ENCODE data around the gene ZNF366. TPM values are rescaled to one million over a fixed set of nuclear protein-coding genes. Genes with fewer than 3 reads are reported as not detected.

The ZNF366 gene
- total RNA-seq, 1 experiment from 2014 or later: not detected

GRCh38 chr5:72464071-72464470 lies 43.1 kb downstream of the ZNF366 start:
- H3K4me1 ChIP-seq (ENCODE audit: low read length): no peaks in the 10 kb centered on the region
- DNase-seq: no peak
- H3K27me3 ChIP-seq (ENCODE audit: low read length): no peaks in the 10 kb centered on the region
- no peak overlapping the region for H3K27ac ChIP-seq (ENCODE audit: low read length)
- H3K9me3 ChIP-seq (ENCODE audit: low read length): no peaks in the 10 kb centered on the region
- H3K9me2 ChIP-seq (replicated peaks; ENCODE audit: insufficient read depth, low read length): no peaks in the 10 kb centered on the region
- no peak overlapping the region for H3K9ac ChIP-seq (ENCODE audit: low read length)
- H4K20me1 ChIP-seq (ENCODE audit: insufficient read depth, low read depth, low read length): no peaks in the 10 kb centered on the region
- no peak overlapping the region for H2AFZ ChIP-seq (ENCODE audit: low read length)
- H3K79me2 ChIP-seq (ENCODE audit: low read length): no peaks in the 10 kb centered on the region
- no peak overlapping the region for H3K4me2 ChIP-seq (ENCODE audit: low read depth, low read length, poor library complexity, severe bottlenecking)
- no peak overlapping the region for H3K4me3 ChIP-seq (ENCODE audit: low read length)
- no peaks in the 10 kb centered on the region for H3K36me3 ChIP-seq (ENCODE audit: insufficient read depth, low read length)

- H2AFZ ChIP-seq (ENCODE audit: low read length): no peak overlapping the region
- no peak for DNase-seq
These were observed 43.7 kb downstream of the ZNF366 start for GRCh38 chr5:72463449-72464052.

GRCh38 chr5:72460413-72460812 lies 46.8 kb downstream of the ZNF366 start:
- Histone ChIP-seq H3K9me3 (ENCODE audit: low read length) (no peaks in the 10 kb centered on the region), H2AFZ (ENCODE audit: low read length) (no peak overlapping the region), H3K79me2 (ENCODE audit: low read length) (no peaks in the 10 kb centered on the region), H3K27ac (ENCODE audit: low read length) (no peak overlapping the region), H3K4me2 (ENCODE audit: low read depth, low read length, poor library complexity, severe bottlenecking) (no peak overlapping the region), H3K4me1 (ENCODE audit: low read length) (no peaks in the 10 kb centered on the region), H4K20me1 (ENCODE audit: insufficient read depth, low read depth, low read length) (no peaks in the 10 kb centered on the region), H3K9me2 (replicated peaks; ENCODE audit: insufficient read depth, low read length) (no peaks in the 10 kb centered on the region), H3K36me3 (ENCODE audit: insufficient read depth, low read length) (no peaks in the 10 kb centered on the region), H3K27me3 (ENCODE audit: low read length) (no peaks in the 10 kb centered on the region), H3K4me3 (ENCODE audit: low read length) (no peak overlapping the region), H3K9ac (ENCODE audit: low read length) (no peak overlapping the region)
- no peak for DNase-seq

More at GRCh38 chr5:72463449-72464052, 43.7 kb downstream of the ZNF366 start:
- H3K36me3 ChIP-seq (ENCODE audit: insufficient read depth, low read length): no peaks in the 10 kb centered on the region
- H3K4me3 ChIP-seq (ENCODE audit: low read length): no peak overlapping the region
- H3K27ac ChIP-seq (ENCODE audit: low read length): no peak overlapping the region
- no peaks in the 10 kb centered on the region for H3K4me1 ChIP-seq (ENCODE audit: low read length)
- no peaks in the 10 kb centered on the region for H3K9me2 ChIP-seq (replicated peaks; ENCODE audit: insufficient read depth, low read length)
- H3K79me2 ChIP-seq (ENCODE audit: low read length): no peaks in the 10 kb centered on the region
- H4K20me1 ChIP-seq (ENCODE audit: insufficient read depth, low read depth, low read length): no peaks in the 10 kb centered on the region
- no peaks in the 10 kb centered on the region for H3K27me3 ChIP-seq (ENCODE audit: low read length)
- H3K4me2 ChIP-seq (ENCODE audit: low read depth, low read length, poor library complexity, severe bottlenecking): no peak overlapping the region
- H3K9ac ChIP-seq (ENCODE audit: low read length): no peak overlapping the region
- H3K9me3 ChIP-seq (ENCODE audit: low read length): no peaks in the 10 kb centered on the region

- Histone ChIP-seq H3K27ac (ENCODE audit: low read length) (no peak overlapping the region), H3K27me3 (ENCODE audit: low read length) (no peaks in the 10 kb centered on the region), H3K9me2 (replicated peaks; ENCODE audit: insufficient read depth, low read length) (no peaks in the 10 kb centered on the region), H3K4me1 (ENCODE audit: low read length) (no peaks in the 10 kb centered on the region), H2AFZ (ENCODE audit: low read length) (no peak overlapping the region), H3K79me2 (ENCODE audit: low read length) (no peaks in the 10 kb centered on the region), H3K9me3 (ENCODE audit: low read length) (no peaks in the 10 kb centered on the region), H3K4me3 (ENCODE audit: low read length) (no peak overlapping the region), H4K20me1 (ENCODE audit: insufficient read depth, low read depth, low read length) (no peaks in the 10 kb centered on the region), H3K4me2 (ENCODE audit: low read depth, low read length, poor library complexity, severe bottlenecking) (no peak overlapping the region), H3K36me3 (ENCODE audit: insufficient read depth, low read length) (no peaks in the 10 kb centered on the region), H3K9ac (ENCODE audit: low read length) (no peak overlapping the region)
- DNase-seq: no peak
These were observed 47.3 kb downstream of the ZNF366 start for GRCh38 chr5:72459913-72460312.

GRCh38 chr5:72459089-72459661 lies 48.0 kb downstream of the ZNF366 start:
- Histone ChIP-seq H3K4me1 (ENCODE audit: low read length) (no peaks in the 10 kb centered on the region), H3K9ac (ENCODE audit: low read length) (no peak overlapping the region), H4K20me1 (ENCODE audit: insufficient read depth, low read depth, low read length) (no peaks in the 10 kb centered on the region), H3K27ac (ENCODE audit: low read length) (no peak overlapping the region), H3K36me3 (ENCODE audit: insufficient read depth, low read length) (no peaks in the 10 kb centered on the region), H3K9me3 (ENCODE audit: low read length) (no peaks in the 10 kb centered on the region), H2AFZ (ENCODE audit: low read length) (no peak overlapping the region), H3K79me2 (ENCODE audit: low read length) (no peaks in the 10 kb centered on the region), H3K27me3 (ENCODE audit: low read length) (no peaks in the 10 kb centered on the region), H3K4me3 (ENCODE audit: low read length) (no peak overlapping the region), H3K9me2 (replicated peaks; ENCODE audit: insufficient read depth, low read length) (no peaks in the 10 kb centered on the region), H3K4me2 (ENCODE audit: low read depth, low read length, poor library complexity, severe bottlenecking) (no peak overlapping the region)
- DNase-seq: no peak

GRCh38 chr5:72458407-72458806 lies 48.8 kb downstream of the ZNF366 start:
- Histone ChIP-seq H3K79me2 (ENCODE audit: low read length) (no peaks in the 10 kb centered on the region), H3K4me2 (ENCODE audit: low read depth, low read length, poor library complexity, severe bottlenecking) (no peak overlapping the region), H3K9me3 (ENCODE audit: low read length) (no peaks in the 10 kb centered on the region), H3K27me3 (ENCODE audit: low read length) (no peaks in the 10 kb centered on the region), H4K20me1 (ENCODE audit: insufficient read depth, low read depth, low read length) (no peaks in the 10 kb centered on the region), H3K9me2 (replicated peaks; ENCODE audit: insufficient read depth, low read length) (no peaks in the 10 kb centered on the region), H3K4me3 (ENCODE audit: low read length) (no peak overlapping the region), H3K9ac (ENCODE audit: low read length) (no peak overlapping the region), H3K27ac (ENCODE audit: low read length) (no peak overlapping the region), H3K4me1 (ENCODE audit: low read length) (no peaks in the 10 kb centered on the region), H3K36me3 (ENCODE audit: insufficient read depth, low read length) (no peaks in the 10 kb centered on the region), H2AFZ (ENCODE audit: low read length) (no peak overlapping the region)
- no peak for DNase-seq

DNA sequence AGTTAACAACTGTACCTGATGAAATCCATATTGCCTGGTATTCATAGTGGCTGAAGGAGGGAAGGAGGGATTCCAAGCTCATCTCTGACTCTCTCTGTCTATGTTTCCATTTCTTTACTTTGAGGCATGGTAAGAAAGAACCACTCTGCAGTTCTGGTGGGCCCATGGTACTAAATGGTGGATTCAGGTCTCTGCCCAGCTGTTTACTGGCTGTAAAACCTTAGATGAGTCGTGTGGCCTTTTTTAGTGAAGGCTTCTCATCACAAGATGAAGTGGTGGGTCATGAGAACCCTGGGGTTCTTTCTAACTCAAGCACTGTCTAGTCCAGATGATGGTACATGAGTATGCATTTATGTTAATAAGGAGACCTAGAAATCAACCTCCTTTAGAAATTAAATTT lies 49.7 kb downstream of the ZNF366 start:
- Histone ChIP-seq H3K27ac (ENCODE audit: low read length) (no peak overlapping the region), H3K9me3 (ENCODE audit: low read length) (no peaks in the 10 kb centered on the region), H3K27me3 (ENCODE audit: low read length) (no peaks in the 10 kb centered on the region), H3K36me3 (ENCODE audit: insufficient read depth, low read length) (no peaks in the 10 kb centered on the region), H3K4me1 (ENCODE audit: low read length) (peaks cover under 1% of the 10 kb centered on the region), H4K20me1 (ENCODE audit: insufficient read depth, low read depth, low read length) (no peaks in the 10 kb centered on the region), H3K9me2 (replicated peaks; ENCODE audit: insufficient read depth, low read length) (no peaks in the 10 kb centered on the region), H2AFZ (ENCODE audit: low read length) (no peak overlapping the region), H3K4me3 (ENCODE audit: low read length) (no peak overlapping the region), H3K4me2 (ENCODE audit: low read depth, low read length, poor library complexity, severe bottlenecking) (no peak overlapping the region), H3K79me2 (ENCODE audit: low read length) (no peaks in the 10 kb centered on the region), H3K9ac (ENCODE audit: low read length) (no peak overlapping the region)
- DNase-seq: no peak

DNA sequence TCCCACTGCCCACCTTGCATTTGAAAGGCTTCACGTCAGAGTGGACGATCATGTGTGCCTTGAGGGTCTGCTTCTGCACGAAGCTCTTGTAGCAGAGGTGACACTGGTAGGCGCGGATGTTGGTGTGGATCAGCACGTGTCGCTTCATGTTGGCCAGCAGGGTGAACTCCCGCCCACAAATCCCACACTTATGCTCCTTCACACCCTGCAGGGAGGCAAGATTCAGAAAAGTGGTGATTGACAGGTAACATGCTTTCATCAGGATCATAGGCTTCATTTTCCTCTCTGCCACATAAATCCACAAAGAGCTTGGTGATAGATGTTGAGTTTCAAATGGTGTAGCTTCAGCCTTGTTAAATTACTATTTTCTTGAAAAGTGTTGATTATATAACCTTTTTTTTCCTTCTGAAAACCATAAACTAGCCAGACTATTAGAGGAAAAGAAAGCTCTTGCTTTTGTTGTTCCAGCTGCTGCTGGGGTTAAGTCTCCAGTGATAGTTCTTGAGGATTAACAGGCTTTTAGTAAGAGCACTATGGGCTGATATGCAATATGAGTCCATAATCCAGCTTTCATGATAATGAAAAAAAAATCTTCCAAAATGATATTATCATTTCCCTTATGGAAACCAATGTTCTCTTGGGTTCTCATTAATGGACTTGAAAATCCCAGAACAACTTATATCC lies 50.7 kb downstream of the ZNF366 start:
- H3K9ac ChIP-seq (ENCODE audit: low read length): no peak overlapping the region

More for the DNA sequence above, 50.7 kb downstream of the ZNF366 start:
- H3K36me3 ChIP-seq (ENCODE audit: insufficient read depth, low read length): no peaks in the 10 kb centered on the region
- no peaks in the 10 kb centered on the region for H3K9me2 ChIP-seq (replicated peaks; ENCODE audit: insufficient read depth, low read length)
- no peak overlapping the region for H3K4me2 ChIP-seq (ENCODE audit: low read depth, low read length, poor library complexity, severe bottlenecking)
- no peaks in the 10 kb centered on the region for H3K9me3 ChIP-seq (ENCODE audit: low read length)
- H3K27me3 ChIP-seq (ENCODE audit: low read length): no peaks in the 10 kb centered on the region
- no peaks in the 10 kb centered on the region for H4K20me1 ChIP-seq (ENCODE audit: insufficient read depth, low read depth, low read length)
- no peak overlapping the region for H3K27ac ChIP-seq (ENCODE audit: low read length)
- H3K4me1 ChIP-seq (ENCODE audit: low read length): peaks cover 8% of the 10 kb centered on the region
- no peak overlapping the region for H2AFZ ChIP-seq (ENCODE audit: low read length)
- no peak for DNase-seq
- H3K79me2 ChIP-seq (ENCODE audit: low read length): no peaks in the 10 kb centered on the region
- no peak overlapping the region for H3K4me3 ChIP-seq (ENCODE audit: low read length)

All from Karpas-422 (cell line).